NCI-H2107 treated with DMSO at 0.1 percent for 48 hours (cell line): ENCODE results near the gene ISY1.
"Not testable (repeated sequence)": the region's sequence is repeated elsewhere in the genome, so short reads cannot be mapped to it uniquely, and the experiment has no call there.

Experiments
- DNase-seq: peaks from one replicate; lab custom pipeline; 2025; ENCODE audit not compliant: unreplicated experiment; lab: John Stamatoyannopoulos, UW

Gene ISY1

DNA sequence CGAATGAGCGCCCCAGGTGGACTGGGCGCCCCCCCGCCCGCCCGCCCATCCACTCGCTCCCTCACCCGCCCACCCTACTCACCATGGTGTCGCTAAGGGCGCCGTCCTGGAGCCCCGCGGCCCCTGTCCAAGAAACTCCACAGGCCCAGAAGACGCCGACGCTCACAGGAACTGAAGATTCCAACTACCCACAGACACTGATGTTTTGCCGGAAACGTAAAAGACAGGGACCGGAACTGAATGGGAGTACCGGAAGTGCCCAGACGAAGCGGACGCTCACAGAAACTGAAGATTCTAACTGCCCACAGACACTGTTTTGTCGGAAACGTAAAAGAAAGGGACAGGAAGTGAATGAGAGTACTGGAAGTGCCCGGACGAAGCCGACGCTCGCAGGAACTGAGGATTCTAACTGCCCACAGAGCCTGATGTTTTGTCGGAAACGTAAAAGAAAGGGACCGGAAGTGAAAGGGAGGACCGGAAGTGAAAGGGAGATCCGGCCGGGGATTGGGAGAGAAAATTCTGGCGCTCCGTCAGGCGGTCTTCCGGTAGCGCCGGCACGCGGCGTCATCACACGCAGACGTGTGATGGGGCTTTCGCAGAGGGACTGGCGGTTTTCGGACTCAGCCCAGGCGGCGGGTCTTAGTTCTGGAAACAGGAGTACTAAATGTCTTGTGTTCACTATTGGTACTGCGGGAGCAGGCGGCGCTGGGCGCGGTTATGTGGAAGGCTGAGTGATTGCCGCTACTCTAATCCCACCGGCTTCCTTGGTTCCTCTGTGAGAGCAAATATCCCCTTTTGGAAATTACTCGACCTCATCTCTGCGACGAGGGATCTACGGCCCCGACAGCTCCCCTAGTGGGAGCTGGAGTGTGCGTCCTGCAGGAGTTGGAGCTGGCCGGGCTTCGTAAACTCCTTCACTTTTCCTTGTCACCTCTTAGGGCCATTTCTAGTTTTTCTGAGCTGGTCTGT is at the start of gene ISY1:
ISY1 (minus strand) TSS at position 173 of the 969 bp plus-strand sequence; CDS start at position 85, 88 bp downstream.
- peak; percentile 97 for DNase-seq

GRCh38 chr3:129207479-129207878 is 46.6 kb upstream of the ISY1 start:
- no peak for DNase-seq

DNA sequence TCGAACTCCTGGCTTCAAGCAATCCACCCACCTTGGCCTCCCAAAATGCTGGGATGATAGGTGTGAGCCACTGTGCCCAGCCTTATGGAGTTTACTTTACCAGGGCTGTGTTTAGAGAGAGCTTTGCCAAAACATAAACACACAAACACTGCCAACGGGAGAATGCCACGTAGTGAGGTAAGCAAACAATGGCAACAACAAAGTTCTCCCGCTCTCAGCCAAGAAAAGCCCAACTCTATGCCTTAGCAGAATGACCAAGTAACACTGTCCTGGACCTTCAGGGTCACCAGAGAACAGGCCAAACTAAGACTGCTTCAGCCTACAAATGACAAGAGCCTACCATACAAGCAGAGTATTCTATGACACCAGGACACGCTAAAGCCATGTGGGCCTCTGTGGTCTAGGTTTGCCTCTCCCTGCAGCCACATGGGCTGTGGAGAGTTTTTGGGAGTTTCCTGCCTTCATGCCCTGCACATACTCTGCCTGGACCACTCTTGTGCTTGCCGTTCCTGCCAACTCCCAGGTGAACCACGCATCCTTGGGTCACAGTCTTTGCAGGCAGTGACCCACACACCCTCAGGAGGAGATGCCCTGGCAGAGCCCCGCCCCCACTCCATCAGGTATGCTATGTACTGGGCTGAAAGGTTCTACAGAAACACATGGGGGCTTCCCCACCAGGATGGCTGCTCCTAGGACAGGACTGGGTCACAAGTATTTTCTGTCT is 44.4 kb upstream of the ISY1 start:
- no peak for DNase-seq

DNA sequence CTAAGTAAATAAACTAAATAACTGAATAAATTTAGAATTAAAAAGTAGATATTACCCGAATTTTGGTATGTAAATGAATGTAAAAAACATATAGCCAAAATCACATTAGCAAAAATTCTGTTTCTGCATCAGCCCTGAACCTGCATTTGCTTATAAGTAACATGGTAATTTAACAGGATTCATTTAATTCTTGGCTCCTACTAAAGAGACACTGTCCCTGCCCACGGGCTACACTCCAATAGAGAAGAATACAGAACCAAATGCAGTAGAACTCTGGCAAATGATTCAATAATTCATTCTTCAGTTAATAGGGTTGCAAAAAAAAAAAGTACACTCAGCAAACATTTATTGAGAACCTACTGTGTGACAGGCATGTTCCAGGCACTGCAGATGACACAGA is 43.6 kb upstream of the ISY1 start:
- no peak for DNase-seq

GRCh38 chr3:129199366-129199765 is 38.5 kb upstream of the ISY1 start:
- DNase-seq: no peak

DNA sequence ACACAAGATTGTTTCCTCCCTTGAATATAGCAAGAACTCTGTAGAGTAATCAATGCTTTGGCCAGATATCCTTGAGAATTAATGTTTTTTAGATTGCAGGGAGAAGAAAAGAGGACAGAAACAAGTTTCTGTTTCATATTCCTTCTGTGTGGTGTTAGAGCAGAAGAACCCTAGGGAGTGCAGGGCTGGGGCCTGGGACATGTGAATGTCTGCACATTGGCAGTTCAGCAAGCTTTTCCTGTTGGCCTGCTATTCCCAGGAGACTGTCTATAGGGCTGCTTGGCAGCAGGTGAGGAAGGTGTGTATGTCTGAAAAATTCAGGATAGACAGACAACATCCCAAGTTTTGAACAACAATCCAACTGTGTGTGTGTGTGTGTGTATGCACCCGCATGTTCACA is 36.5 kb upstream of the ISY1 start:
- DNase-seq: peak; percentile 60

GRCh38 chr3:129196601-129197000 is 35.7 kb upstream of the ISY1 start:
- no peak for DNase-seq

DNA sequence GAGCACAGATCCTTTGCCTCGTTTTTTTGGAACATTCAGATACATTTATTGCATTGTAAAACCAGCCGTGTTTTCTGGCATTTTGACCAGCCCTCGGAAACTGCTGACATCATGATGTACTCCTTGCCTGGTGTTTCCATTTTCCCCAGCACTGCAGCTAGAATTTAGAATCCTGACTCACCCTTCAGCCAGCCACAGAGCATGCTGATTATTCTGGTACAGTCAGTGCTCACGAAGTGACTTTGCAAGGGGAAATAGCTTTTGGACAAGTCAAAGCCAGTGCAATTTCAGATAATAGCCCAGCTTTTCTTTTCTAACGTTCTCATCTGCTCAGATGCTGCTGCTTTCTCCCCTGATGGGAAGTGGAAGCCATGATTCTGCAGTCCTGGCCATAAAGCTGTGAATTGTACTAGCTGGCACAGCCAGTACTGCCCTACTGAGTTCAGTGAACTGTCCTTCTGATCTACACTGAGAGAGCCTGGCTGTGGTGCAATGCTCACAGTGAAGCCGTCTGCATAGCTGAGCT is 34.9 kb upstream of the ISY1 start:
- DNase-seq: no peak

- not testable (repeated sequence) for DNase-seq
Observed at GRCh38 chr3:129189793-129190192, 28.9 kb upstream of the ISY1 start.

- DNase-seq: no peak
Observed at GRCh38 chr3:129187857-129188256, 27.0 kb upstream of the ISY1 start.

DNA sequence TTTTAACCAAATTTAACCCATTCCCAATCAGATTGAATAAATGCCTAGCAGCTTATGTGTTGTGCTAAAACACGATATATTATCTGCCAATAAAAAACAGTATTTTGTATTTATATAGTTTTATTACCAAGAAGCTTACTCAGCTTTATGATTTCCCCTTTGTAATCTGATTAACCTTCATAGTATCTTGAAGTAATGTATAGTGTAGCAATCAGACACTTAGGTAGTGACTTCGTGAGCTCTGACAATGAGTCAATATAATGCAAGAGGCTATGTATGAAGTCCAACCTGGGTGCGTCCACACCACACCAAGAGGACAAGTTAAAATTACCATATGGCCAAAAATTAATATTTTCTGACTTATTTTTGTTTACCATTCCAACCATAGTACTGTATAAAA is 24.9 kb upstream of the ISY1 start:
- no peak for DNase-seq

DNA sequence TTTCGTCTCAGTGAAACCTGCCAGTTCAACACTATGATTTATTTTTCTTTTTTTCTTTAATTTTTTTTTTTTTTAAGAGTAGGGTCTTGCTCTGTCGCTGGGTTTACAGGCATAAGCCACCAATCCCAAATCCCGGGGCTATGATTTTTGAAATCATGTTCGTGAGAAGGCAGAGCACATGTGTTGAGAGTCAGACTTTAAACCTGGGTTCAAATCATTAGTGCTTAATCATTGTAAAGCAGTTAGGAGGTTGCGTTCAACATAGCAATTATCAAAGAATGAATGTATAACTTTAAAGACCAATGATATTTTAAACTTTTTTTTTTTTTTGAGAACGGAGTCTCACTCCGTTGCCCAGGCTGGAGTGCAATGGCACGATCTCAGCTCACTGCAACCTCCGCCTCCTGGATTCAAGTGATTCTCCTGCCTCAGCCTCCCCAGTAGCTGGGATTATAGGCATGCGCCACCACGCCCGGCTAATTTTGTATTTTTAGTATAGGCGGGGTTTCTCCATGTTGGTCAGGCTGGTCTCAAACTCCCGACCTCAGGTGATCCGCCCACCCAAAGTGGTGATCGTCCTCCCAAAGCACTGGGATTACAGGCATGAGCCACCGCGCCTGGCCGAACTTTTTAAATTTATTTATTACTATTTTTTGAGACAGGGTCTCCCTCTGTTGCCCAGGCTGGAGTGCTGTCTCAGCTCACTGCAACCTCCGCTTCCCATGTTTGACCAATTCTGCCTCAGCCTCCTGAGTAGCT is 24.1 kb upstream of the ISY1 start:
- DNase-seq: not testable (repeated sequence)

DNA sequence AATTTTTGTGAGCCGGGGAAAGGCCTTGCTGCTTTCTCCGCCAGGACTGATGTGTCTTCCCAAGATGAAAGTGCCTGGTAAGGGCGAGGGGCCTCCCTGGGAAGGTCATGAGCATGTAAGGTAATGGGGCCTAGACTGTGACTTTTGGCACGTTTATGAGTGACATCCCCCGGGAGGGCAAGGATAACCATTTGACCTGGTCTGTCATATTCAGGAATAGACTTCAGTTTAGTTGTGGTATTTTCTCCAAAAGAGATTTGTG is 23.5 kb upstream of the ISY1 start:
- DNase-seq: peak; percentile 12

DNA sequence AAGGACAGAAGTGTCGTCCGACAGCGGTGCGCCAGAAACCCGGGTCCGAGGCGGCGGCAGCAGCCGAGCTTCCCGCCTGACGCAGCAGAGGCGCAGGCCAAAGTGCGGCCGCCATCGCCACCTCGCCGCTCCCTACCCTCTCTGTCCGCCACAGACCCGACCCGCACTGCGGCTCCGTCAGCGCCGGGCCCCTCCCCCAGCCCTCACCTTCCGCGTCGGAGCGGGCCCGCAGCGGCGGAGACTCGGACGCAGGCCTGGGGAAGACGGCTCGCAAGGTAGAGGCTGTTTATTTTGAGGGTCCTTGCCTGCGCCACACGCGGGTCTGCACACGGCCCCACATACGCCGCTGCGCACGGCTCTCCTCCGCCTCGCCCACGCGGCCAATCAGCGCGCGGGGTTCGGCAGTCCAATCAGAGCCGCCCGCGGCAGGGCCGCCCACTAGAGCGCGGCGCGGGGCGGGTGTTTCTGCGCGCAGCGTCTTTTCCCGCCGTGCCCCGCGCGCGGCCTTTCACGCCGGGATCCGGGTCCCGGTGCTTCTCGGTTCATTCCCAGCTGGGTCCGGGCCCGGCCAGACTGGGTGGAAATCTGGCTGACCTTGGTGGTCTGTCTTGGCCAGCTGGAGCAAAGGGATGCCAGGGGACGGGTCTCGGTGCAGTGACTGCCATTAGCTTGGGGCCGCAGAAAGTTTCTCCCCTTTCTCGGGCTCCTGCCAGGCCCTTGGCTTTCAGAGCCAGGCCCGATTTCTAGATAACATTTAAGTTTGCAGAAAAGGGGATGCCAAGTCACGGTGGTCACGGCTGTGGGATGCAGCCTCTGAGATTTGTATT is 22.9 kb upstream of the ISY1 start, which contains the start of gene CNBP:
CNBP (minus strand) TSS at position 328 of the 827 bp plus-strand sequence. CDS start 12,139 bp downstream, outside the sequence.
- DNase-seq: peak; percentile 84

DNA sequence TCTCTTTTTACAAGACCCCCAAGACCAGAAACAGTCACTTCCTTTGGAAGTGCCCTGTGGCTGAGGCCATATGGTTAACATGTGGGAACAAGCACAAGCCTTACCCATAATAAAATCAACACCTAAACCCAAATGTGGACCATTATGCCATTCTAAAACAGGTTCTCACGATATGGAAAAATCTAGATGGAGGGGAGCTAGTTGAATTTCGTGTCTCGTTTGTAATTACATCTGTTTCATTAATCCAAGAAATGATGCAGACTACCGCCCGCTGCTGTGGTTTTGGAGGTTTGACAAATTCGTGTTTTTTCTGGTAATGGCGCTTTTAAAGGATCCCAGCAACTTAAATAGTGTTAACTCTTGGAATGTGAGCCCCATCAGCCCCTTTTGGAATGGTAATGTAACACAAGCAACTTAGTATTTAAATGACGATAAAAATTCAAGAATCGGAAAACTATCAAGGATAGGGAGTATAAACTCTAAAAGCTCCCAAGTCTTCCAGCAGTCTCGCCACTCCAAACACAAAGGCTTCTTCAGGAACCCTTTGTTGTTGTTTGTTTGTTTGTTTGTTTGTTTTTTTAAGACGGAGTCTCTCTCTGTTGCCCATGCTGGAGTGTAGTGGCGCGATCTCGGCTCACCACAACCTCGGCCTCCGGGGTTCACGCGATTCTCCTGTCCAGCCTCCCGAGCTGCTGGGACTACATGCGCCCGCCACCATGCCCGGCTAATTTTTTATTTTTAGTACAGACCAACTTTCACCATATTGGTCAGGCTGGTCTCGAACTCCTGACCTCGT is 21.7 kb upstream of the ISY1 start:
- DNase-seq: peak; percentile 17

- no peak for DNase-seq
Observed at GRCh38 chr3:129181819-129182218, 21.0 kb upstream of the ISY1 start.

DNA sequence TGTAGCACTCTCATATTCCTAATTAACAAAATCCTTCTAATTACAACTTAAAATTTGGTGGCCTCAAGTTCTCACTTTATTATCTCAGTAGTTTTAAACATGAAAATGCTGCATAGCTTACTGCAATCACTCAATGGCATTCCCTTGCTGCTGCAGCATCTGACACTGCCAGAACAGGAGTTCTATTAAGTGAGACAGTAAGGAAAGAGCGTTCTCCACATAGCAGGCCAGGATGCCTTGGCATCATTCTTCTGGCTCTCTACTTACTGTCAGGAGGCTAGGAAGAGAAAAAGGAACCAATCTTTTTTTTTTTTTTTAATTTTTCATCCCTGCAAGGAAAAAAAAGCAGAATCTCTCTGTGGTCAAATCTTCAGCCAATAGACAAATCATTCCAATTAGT is 19.6 kb upstream of the ISY1 start:
- DNase-seq: no peak

DNA sequence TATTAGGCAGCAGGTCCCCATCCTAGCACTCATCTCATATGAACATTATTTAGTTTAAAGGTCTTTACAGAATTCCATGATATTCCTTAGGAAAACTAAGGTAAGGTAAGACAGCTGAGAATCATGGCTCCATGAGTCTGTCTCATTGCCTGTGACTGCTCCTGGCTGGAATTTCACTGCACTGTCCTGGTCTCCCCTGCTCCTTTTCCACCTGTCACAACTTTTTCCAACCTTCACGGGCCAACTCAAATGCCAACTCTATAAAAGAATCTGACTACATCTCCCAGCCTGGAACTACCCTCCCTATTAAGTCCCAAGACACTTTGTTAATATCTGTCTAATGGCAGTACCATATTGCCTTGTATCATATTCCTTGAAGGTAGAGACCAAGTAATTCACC is 15.2 kb upstream of the ISY1 start:
- no peak for DNase-seq

DNA sequence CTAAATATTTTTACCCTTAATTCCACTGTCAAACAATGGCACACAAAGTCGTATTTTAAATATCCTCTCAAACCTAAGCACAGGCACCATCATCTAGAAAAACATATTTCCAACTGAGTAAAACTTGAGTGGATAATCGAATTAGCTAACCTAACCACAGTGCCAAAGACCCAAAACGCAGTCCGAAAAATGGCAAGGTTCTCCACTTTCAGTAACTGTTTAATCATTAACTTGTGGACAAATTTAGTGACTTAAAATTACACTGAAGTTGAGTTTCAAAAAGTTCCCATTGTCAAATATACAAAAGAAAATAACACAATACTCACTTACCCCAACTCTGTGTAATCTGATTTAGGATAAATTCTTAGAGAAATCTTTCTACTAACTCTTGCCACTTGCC is 12.9 kb upstream of the ISY1 start:
- no peak for DNase-seq

- DNase-seq: no peak
Observed at GRCh38 chr3:129173206-129173605, 12.3 kb upstream of the ISY1 start.
